ENCODE results near the gene TXK. TPM values are rescaled to one million over a fixed set of nuclear protein-coding genes. Genes with fewer than 3 reads are reported as not detected.

TXK gene
- total and polyA plus RNA-seq, 2 donors from 2014 or later: 0.26 to 7.9 TPM

GRCh38 chr4:48093991-48094416, 40.0 kb downstream of the TXK start:
- H3K27ac ChIP-seq (ENCODE audit: low read depth in 2 of 2, low read length in 2 of 2): no peak overlapping the region
- FAIRE-seq: no peak
- intact Hi-C loops (cut with DNase I): no loop called here
- H3K36me3 ChIP-seq (ENCODE audit: control insufficient read depth in 2 of 3, insufficient read depth in 3 of 3, low read length in 3 of 3): no peaks in the 10 kb centered on the region
- no peak for DNase-seq
- TF ChIP-seq, protein P1, sequence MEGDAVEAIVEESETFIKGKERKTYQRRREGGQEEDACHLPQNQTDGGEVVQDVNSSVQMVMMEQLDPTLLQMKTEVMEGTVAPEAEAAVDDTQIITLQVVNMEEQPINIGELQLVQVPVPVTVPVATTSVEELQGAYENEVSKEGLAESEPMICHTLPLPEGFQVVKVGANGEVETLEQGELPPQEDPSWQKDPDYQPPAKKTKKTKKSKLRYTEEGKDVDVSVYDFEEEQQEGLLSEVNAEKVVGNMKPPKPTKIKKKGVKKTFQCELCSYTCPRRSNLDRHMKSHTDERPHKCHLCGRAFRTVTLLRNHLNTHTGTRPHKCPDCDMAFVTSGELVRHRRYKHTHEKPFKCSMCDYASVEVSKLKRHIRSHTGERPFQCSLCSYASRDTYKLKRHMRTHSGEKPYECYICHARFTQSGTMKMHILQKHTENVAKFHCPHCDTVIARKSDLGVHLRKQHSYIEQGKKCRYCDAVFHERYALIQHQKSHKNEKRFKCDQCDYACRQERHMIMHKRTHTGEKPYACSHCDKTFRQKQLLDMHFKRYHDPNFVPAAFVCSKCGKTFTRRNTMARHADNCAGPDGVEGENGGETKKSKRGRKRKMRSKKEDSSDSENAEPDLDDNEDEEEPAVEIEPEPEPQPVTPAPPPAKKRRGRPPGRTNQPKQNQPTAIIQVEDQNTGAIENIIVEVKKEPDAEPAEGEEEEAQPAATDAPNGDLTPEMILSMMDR (IDR thresholded peaks at IDR 0.05; ENCODE audit: borderline replicate concordance, extremely low read depth, insufficient read depth): no peak
- H3K9me3 ChIP-seq (ENCODE audit: control insufficient read depth in 2 of 3, insufficient read depth in 1 of 3, low read length in 3 of 3): no peaks in the 10 kb centered on the region
- no peak overlapping the region for H3K4me3 ChIP-seq (ENCODE audit: low read length in 3 of 3)
- H3K4me1 ChIP-seq (ENCODE audit: control insufficient read depth in 2 of 3, insufficient read depth in 2 of 3, low read depth in 1 of 3, low read length in 3 of 3): no peaks in the 10 kb centered on the region
- no peaks in the 10 kb centered on the region for H3K27me3 ChIP-seq (ENCODE audit: control insufficient read depth, insufficient read depth, low read length)
- no peak overlapping the region for H3K9ac ChIP-seq (ENCODE audit: low read length in 3 of 3)

- FAIRE-seq (no peak), DNase-seq (no peak)
- H3K4me3 ChIP-seq (ENCODE audit: low read length in 3 of 3): no peak overlapping the region
- TF ChIP-seq, protein P1 (IDR thresholded peaks at IDR 0.05; ENCODE audit: borderline replicate concordance, extremely low read depth, insufficient read depth): no peak
- no peaks in the 10 kb centered on the region for H3K4me1 ChIP-seq (ENCODE audit: control insufficient read depth in 2 of 3, insufficient read depth in 2 of 3, low read depth in 1 of 3, low read length in 3 of 3)
- no peaks in the 10 kb centered on the region for H3K36me3 ChIP-seq (ENCODE audit: control insufficient read depth in 2 of 3, insufficient read depth in 3 of 3, low read length in 3 of 3)
- intact Hi-C loops (cut with DNase I): no loop called here
- no peak overlapping the region for H3K27ac ChIP-seq (ENCODE audit: low read depth in 2 of 2, low read length in 2 of 2)
- no peaks in the 10 kb centered on the region for H3K9me3 ChIP-seq (ENCODE audit: control insufficient read depth in 2 of 3, insufficient read depth in 1 of 3, low read length in 3 of 3)
- H3K9ac ChIP-seq (ENCODE audit: low read length in 3 of 3): no peak overlapping the region
- H3K27me3 ChIP-seq (ENCODE audit: control insufficient read depth, insufficient read depth, low read length): no peaks in the 10 kb centered on the region
These were observed 43.4 kb downstream of the TXK start for GRCh38 chr4:48090621-48091020.

DNA sequence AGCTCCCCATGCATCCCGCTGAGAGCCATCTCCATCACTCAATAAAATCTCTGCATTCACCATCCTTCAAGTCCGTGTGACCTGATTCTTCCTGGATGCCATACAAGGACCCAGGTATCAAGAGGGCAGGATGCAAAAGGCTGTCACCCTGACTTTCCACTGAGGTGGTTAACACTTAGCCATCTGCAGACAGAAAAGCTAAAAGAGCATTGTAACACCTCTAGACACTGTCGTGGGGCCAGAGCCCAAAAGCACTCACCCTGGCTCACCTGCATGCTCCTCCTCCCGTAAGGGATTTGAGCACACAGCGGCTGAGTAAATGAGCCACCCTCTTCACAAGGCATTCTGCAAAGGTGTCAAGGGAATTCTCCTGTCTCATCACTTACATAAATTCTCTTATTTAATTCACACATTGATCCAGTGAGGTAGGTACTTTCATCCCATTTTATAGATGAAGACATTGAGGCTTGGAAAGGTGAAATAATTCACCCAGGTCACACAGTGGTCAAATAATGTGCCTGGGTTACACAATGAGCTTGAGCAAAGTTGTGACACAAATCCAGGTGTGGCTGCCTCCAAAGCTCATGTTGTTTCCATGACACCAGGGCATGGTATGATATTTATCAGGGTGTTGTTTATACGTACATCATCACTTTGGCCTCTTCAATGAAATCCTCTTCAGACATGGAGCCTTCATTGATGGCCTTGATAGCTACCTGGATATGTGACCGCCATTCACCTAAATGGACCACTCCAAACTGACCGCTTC, 48.0 kb downstream of the TXK start:
- Histone ChIP-seq H3K36me3 (ENCODE audit: control insufficient read depth in 2 of 3, insufficient read depth in 3 of 3, low read length in 3 of 3) (no peaks in the 10 kb centered on the region), H3K4me3 (ENCODE audit: low read length in 3 of 3) (no peak overlapping the region), H3K9me3 (ENCODE audit: control insufficient read depth in 2 of 3, insufficient read depth in 1 of 3, low read length in 3 of 3) (no peaks in the 10 kb centered on the region), H3K4me1 (ENCODE audit: control insufficient read depth in 2 of 3, insufficient read depth in 2 of 3, low read depth in 1 of 3, low read length in 3 of 3) (no peaks in the 10 kb centered on the region), H3K9ac (ENCODE audit: low read length in 3 of 3) (no peak overlapping the region), H3K27me3 (ENCODE audit: control insufficient read depth, insufficient read depth, low read length) (no peaks in the 10 kb centered on the region), H3K27ac (ENCODE audit: low read depth in 2 of 2, low read length in 2 of 2) (no peak overlapping the region)
- TF ChIP-seq, protein P1 (IDR thresholded peaks at IDR 0.05; ENCODE audit: borderline replicate concordance, extremely low read depth, insufficient read depth): no peak
- no peak for FAIRE-seq
- intact Hi-C loops (cut with DNase I): no loop called here
- DNase-seq: no peak

Measured in kidney (tissue), 14 donors.